ENCODE measurements around the gene TMX4. TPM values are rescaled to one million over a fixed set of nuclear protein-coding genes. Genes with fewer than 3 reads are reported as not detected.

Gene TMX4
- total and polyA plus RNA-seq, 2 experiments from 2014 or later = 2.5 to 7.5 TPM

- H3K9me2 ChIP-seq (ENCODE audit: insufficient read depth) = no peaks in the 10 kb centered on the region
- Mint-ChIP-seq H3K4me1 (no peaks in the 10 kb centered on the region), H3K4me3 (no peak overlapping the region), H3K36me3 (ENCODE audit: low read depth) (no peaks in the 10 kb centered on the region), H3K9me3 (no peaks in the 10 kb centered on the region), H3K27ac (no peak overlapping the region), H3K27me3 (ENCODE audit: insufficient read depth, low read depth, poor library complexity) (no peaks in the 10 kb centered on the region)
- no peaks in the 10 kb centered on the region for H3K36me3 ChIP-seq (ENCODE audit: insufficient read depth)
- no peak overlapping the region for H3K4me2 ChIP-seq
- no peaks in the 10 kb centered on the region for H3K27me3 ChIP-seq (ENCODE audit: insufficient read depth)
- DNase-seq (ENCODE audit: low spot score) (no peak), ATAC-seq (no peak)
- no peaks in the 10 kb centered on the region for H3K4me1 ChIP-seq (ENCODE audit: insufficient read depth)
- H4K20me1 ChIP-seq (replicated peaks; ENCODE audit: insufficient read depth) = no peaks in the 10 kb centered on the region
- no peak overlapping the region for H3K27ac ChIP-seq (ENCODE audit: low read depth)
- no peak overlapping the region for H3K4me3 ChIP-seq
- H2AFZ ChIP-seq = no peak overlapping the region
- no peaks in the 10 kb centered on the region for H3F3A ChIP-seq (replicated peaks; ENCODE audit: low read depth)
- TF ChIP-seq NANOG (IDR thresholded peaks at IDR 0.05; ENCODE audit: borderline replicate concordance) (no peak), CTCF (conservative IDR thresholded peaks at IDR 0.05; ENCODE audit: low read depth in 2 of 2) (no peak), CREB1 (CRISPR knock-in tag; IDR thresholded peaks at IDR 0.05; ENCODE audit: low read depth) (no peak), REST (IDR thresholded peaks at IDR 0.05; ENCODE audit: unreplicated experiment) (no peak), ZNF114 (CRISPR knock-in tag; IDR thresholded peaks at IDR 0.05) (no peak), POLR2AphosphoS5 (IDR thresholded peaks at IDR 0.05; ENCODE audit: low read depth) (no peak)
- H3K79me2 ChIP-seq (replicated peaks; ENCODE audit: insufficient read depth) = no peaks in the 10 kb centered on the region
Observed at GRCh38 chr20:8036771-8037170, 17.2 kb upstream of the TMX4 start.

DNA sequence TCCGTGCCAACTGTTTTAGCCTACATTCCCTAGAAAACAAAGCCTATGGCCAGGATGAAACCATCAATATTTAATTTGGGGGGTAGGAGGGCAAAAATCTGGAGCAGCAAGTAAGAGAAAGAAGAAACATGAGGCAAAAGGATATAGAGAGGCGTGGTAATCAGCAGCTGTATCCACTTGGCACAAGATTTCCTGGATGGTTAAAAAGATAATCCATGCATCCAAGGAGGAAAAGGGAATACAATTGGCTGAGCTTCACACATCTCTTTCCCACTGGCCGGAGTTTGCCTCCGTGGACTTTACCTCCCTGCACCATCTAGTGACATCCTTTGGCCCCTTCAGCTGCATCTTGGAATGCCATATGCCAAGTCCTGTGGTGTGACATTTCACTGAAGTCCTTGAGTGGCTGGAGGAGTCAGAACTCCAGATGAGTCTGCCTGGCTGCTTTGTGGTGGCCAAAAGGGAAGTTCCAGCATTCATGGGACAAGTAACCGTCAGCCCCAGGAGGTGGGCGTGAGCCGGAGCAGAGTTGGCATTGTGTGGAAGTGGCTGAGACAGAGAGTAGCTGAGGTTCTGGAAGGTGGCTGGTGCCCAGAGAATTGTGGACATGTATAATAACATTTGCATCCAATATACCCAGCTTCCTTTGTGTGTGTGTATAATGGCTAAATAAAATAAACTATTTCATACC lies 13.7 kb upstream of the TMX4 start:
- H3K4me1 ChIP-seq (ENCODE audit: insufficient read depth) = no peaks in the 10 kb centered on the region
- no peak overlapping the region for H3K27ac ChIP-seq (ENCODE audit: low read depth)
- no peaks in the 10 kb centered on the region for H3K27me3 Mint-ChIP-seq (ENCODE audit: insufficient read depth, low read depth, poor library complexity)
- no peaks in the 10 kb centered on the region for H3K36me3 Mint-ChIP-seq (ENCODE audit: low read depth)
- ATAC-seq = no peak
- H3K4me2 ChIP-seq = no peak overlapping the region
- H4K20me1 ChIP-seq (replicated peaks; ENCODE audit: insufficient read depth) = no peaks in the 10 kb centered on the region
- H3K36me3 ChIP-seq (ENCODE audit: insufficient read depth) = no peaks in the 10 kb centered on the region
- no peak overlapping the region for H3K27ac Mint-ChIP-seq
- no peak overlapping the region for H3K4me3 Mint-ChIP-seq
- no peaks in the 10 kb centered on the region for H3F3A ChIP-seq (replicated peaks; ENCODE audit: low read depth)
- H3K4me1 Mint-ChIP-seq = no peaks in the 10 kb centered on the region
- H3K9me3 Mint-ChIP-seq = no peaks in the 10 kb centered on the region
- no peaks in the 10 kb centered on the region for H3K79me2 ChIP-seq (replicated peaks; ENCODE audit: insufficient read depth)
- H3K4me3 ChIP-seq = no peak overlapping the region
- no peaks in the 10 kb centered on the region for H3K27me3 ChIP-seq (ENCODE audit: insufficient read depth)
- no peaks in the 10 kb centered on the region for H3K9me2 ChIP-seq (ENCODE audit: insufficient read depth)
- H2AFZ ChIP-seq = no peak overlapping the region
- no peak for DNase-seq (ENCODE audit: low spot score)
- TF ChIP-seq CTCF (conservative IDR thresholded peaks at IDR 0.05; ENCODE audit: low read depth in 2 of 2) (no peak), ZNF114 (CRISPR knock-in tag; IDR thresholded peaks at IDR 0.05) (no peak), CREB1 (CRISPR knock-in tag; IDR thresholded peaks at IDR 0.05; ENCODE audit: low read depth) (no peak), NANOG (IDR thresholded peaks at IDR 0.05; ENCODE audit: borderline replicate concordance) (no peak), EZH2phosphoT487 (IDR thresholded peaks at IDR 0.05; ENCODE audit: unreplicated experiment) (no peak)

All from GM23338 (cell line).